ENCODE data around the gene LRBA.

- TF ChIP-seq, protein P1, sequence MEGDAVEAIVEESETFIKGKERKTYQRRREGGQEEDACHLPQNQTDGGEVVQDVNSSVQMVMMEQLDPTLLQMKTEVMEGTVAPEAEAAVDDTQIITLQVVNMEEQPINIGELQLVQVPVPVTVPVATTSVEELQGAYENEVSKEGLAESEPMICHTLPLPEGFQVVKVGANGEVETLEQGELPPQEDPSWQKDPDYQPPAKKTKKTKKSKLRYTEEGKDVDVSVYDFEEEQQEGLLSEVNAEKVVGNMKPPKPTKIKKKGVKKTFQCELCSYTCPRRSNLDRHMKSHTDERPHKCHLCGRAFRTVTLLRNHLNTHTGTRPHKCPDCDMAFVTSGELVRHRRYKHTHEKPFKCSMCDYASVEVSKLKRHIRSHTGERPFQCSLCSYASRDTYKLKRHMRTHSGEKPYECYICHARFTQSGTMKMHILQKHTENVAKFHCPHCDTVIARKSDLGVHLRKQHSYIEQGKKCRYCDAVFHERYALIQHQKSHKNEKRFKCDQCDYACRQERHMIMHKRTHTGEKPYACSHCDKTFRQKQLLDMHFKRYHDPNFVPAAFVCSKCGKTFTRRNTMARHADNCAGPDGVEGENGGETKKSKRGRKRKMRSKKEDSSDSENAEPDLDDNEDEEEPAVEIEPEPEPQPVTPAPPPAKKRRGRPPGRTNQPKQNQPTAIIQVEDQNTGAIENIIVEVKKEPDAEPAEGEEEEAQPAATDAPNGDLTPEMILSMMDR (IDR thresholded peaks at IDR 0.05) = no peak
- no peak for TF ChIP-seq POLR2A (IDR thresholded peaks at IDR 0.05)
- TF ChIP-seq POLR2AphosphoS5 (IDR thresholded peaks at IDR 0.05) = no peak
Observed at GRCh38 chr4:150323406-150324325, 691.4 kb downstream of the LRBA start.

Measured in breast epithelium (tissue), 3 donors.